Naive thymus-derived CD4-positive, alpha-beta T cell (primary cell): ENCODE results near the gene WIZ. TPM values are rescaled to one million over a fixed set of nuclear protein-coding genes. Genes with fewer than 3 reads are reported as not detected.

Experiments
- ATAC-seq: fragments of 150-1000 bp; cut with Tn5 transposase; 2 replicates; pipeline ENCODE4 v1.10.0; 2021; ENCODE audit warnings: mild to moderate bottlenecking, moderate library complexity
- CTCF ChIA-PET: fragments of 350-600 bp; sonication (Branson Sonifier 250); formaldehyde crosslinking; loops from one replicate; lab custom pipeline; 2021; ENCODE audit warnings: antibody characterized with exemption; lab: Charles Lee
- POLR2A ChIA-PET: fragments of 350-600 bp; sonication (Branson Sonifier 250); formaldehyde crosslinking; loops from one replicate; lab custom pipeline; 2021; ENCODE audit warnings: antibody characterized with exemption, inconsistent platforms; lab: Charles Lee
- DNase-seq, 9 donors: peaks; one replicate each; pipeline versions ENCODE4 v3.0.0 to v3.0.0-alpha.2; 2020 to 2022; ENCODE audit warnings: mixed read lengths in 1 of 9
- H3K27ac ChIP-seq: one replicate; pipeline ENCODE4 v1.7.0; 2013; ENCODE audit warnings: mild to moderate bottlenecking, low read depth, low read length, moderate library complexity
- H3K27me3 ChIP-seq, 2 donors: one replicate each; pipeline ENCODE4 v1.7.0; 2013; ENCODE audit warnings: low read length in 2 of 2, mild to moderate bottlenecking in 2 of 2, moderate library complexity in 2 of 2; ENCODE audit not compliant: control insufficient read depth in 2 of 2, insufficient read depth in 2 of 2
- H3K36me3 ChIP-seq, 3 experiments: 1 replicate in 2 of 3; 2 replicates in 1 of 3; pipeline ENCODE4 v1.7.0; 2013; ENCODE audit warnings: low read length in 3 of 3, mild to moderate bottlenecking in 3 of 3, moderate library complexity in 1 of 3; ENCODE audit not compliant: insufficient read depth in 3 of 3, control insufficient read depth in 2 of 3
- H3K4me1 ChIP-seq, 2 donors: one replicate each; pipeline ENCODE4 v1.7.0; 2013; ENCODE audit warnings: low read length in 2 of 2, mild to moderate bottlenecking in 2 of 2, moderate library complexity in 1 of 2; ENCODE audit not compliant: control insufficient read depth in 2 of 2, insufficient read depth in 2 of 2
- H3K4me3 ChIP-seq: 2 replicates; pipeline ENCODE4 v1.7.0; 2013; ENCODE audit warnings: mild to moderate bottlenecking, low read length
- H3K9me3 ChIP-seq, 3 experiments: 1 replicate in 2 of 3; 2 replicates in 1 of 3; pipeline ENCODE4 v1.7.0; 2013; ENCODE audit warnings: low read length in 3 of 3; ENCODE audit not compliant: control insufficient read depth in 2 of 3
- H3K27ac Mint-ChIP-seq, 9 donors: one replicate each; pipeline ENCODE4 v1.8.0; 2020 to 2022; ENCODE audit warnings: mixed read lengths in 9 of 9, mild to moderate bottlenecking in 8 of 9, moderate library complexity in 5 of 9, inconsistent platforms in 2 of 9
- H3K27me3 Mint-ChIP-seq, 5 donors: one replicate each; pipeline ENCODE4 v1.8.0; 2021 to 2022; ENCODE audit warnings: mixed read lengths in 5 of 5, mild to moderate bottlenecking in 1 of 5
- H3K36me3 Mint-ChIP-seq, 5 donors: one replicate each; pipeline ENCODE4 v1.8.0; 2020 to 2022; ENCODE audit warnings: mixed read lengths in 5 of 5, mild to moderate bottlenecking in 3 of 5, inconsistent platforms in 1 of 5
- H3K4me1 Mint-ChIP-seq, 7 donors: one replicate each; pipeline ENCODE4 v1.8.0; 2020 to 2022; ENCODE audit warnings: mixed read lengths in 7 of 7, mild to moderate bottlenecking in 3 of 7, inconsistent platforms in 1 of 7
- H3K4me3 Mint-ChIP-seq, 10 donors: one replicate each; pipeline ENCODE4 v1.8.0; 2020 to 2022; ENCODE audit warnings: mild to moderate bottlenecking in 10 of 10, mixed read lengths in 10 of 10, moderate library complexity in 6 of 10, inconsistent platforms in 2 of 10
- H3K9me3 Mint-ChIP-seq, 11 donors: one replicate each; pipeline ENCODE4 v1.8.0; 2020 to 2022; ENCODE audit warnings: mixed read lengths in 11 of 11, mild to moderate bottlenecking in 4 of 11, inconsistent platforms in 1 of 11, moderate library complexity in 1 of 11
- intact Hi-C, 2 donors: fragments of 100-400 bp; cut with micrococcal nuclease; formaldehyde crosslinking; loops; one replicate each; pipeline ENCODE4 v1.15.1; 2023
- polyA plus RNA-seq, 2 donors: library from polyadenylated mRNA; unstranded; fragments of 300-500 nt; fragmentation: Illumina TruSeq; gene quantifications; one replicate each; pipeline ENCODE4 v1.2.3, GENCODE V29; 2021
- total RNA-seq, 6 experiments: library from RNA in 5 of 6; stranded (reverse) in 5 of 6; gene quantifications; 1 replicate in 5 of 6; 2 replicates in 1 of 6; pipeline ENCODE4 v1.2.3 and lab custom pipeline; 2021 to 2026

WIZ gene
- total and polyA plus RNA-seq, 7 experiments from 2014 or later, result 0.91 to 34.9 (median 22.9) TPM

DNA sequence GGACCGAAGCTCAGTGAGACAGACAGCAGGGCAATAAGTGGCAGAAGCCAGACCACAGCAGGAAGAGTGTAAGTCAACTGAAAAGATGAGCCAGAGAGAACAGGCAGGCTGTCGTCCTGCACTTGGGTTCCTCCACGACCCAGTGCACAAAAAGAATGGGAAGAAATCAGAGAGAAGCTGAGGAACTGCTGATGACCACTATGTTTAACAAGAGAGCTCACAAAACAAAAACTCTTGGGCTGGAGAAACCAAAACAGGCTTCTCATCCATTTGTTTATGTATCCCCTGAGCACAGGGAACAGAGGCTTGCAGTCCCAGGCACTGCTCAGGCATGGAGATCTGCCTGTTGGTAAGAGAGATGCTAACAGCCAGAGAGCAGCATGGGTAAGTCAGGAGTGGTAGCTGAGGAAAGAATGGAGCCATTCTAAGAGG is 45.0 kb downstream of the WIZ start:
- no peaks in the 10 kb centered on the region for H3K27me3 Mint-ChIP-seq
- Histone ChIP-seq H3K36me3 (peaks cover 3 to 67% (median 7%) of the 10 kb centered on the region in 3 experiments), H3K4me1 (no peaks in the 10 kb centered on the region), H3K27ac (no peak overlapping the region), H3K9me3 (no peaks in the 10 kb centered on the region), H3K4me3 (no peak overlapping the region), H3K27me3 (no peaks in the 10 kb centered on the region)
- DNase-seq, result no peak
- no peak for ATAC-seq
- peaks cover 22 to 61% (median 52%) of the 10 kb centered on the region in 7 donors for H3K4me1 Mint-ChIP-seq
- H3K4me3 Mint-ChIP-seq, result peak overlapping the region in 4 of 10 donors; percentile 11 to 50 (median 30)
- peak overlapping the region in 8 of 9 donors; percentile 16 to 94 (median 68) for H3K27ac Mint-ChIP-seq
- POLR2A ChIA-PET, result interaction anchor here (0.8 kb wide), 1 partner anchor 14 kb away, joined by 3 read pairs; the partner anchor contains the start of gene AKAP8L
- peaks cover 0 to 35% (median 0%) of the 10 kb centered on the region in 5 donors for H3K36me3 Mint-ChIP-seq
- CTCF ChIA-PET, result interaction anchor here (0.9 to 1.5 kb wide), 2 partner anchors 12 to 152 kb away, joined by 3 read pairs; no protein-coding TSS in a partner anchor
- no peaks in the 10 kb centered on the region for H3K9me3 Mint-ChIP-seq
- intact Hi-C loops, result no loop called here

GRCh38 chr19:15404097-15404779 is 45.5 kb downstream of the WIZ start:
- Histone ChIP-seq H3K4me1 (no peaks in the 10 kb centered on the region), H3K27ac (no peak overlapping the region), H3K36me3 (peaks cover 2 to 67% (median 6%) of the 10 kb centered on the region in 3 experiments), H3K27me3 (no peaks in the 10 kb centered on the region), H3K4me3 (no peak overlapping the region), H3K9me3 (no peaks in the 10 kb centered on the region)
- intact Hi-C loops, result no loop called here
- ChIA-PET CTCF (interaction anchor here (1.5 kb wide), 1 partner anchor 12 kb away, joined by 3 read pairs; no protein-coding TSS in a partner anchor), POLR2A (no interaction called here)
- Mint-ChIP-seq H3K36me3 (peaks cover 0 to 36% (median 0%) of the 10 kb centered on the region in 5 donors), H3K27me3 (no peaks in the 10 kb centered on the region), H3K9me3 (no peaks in the 10 kb centered on the region), H3K4me3 (peak overlapping the region in 4 of 10 donors; percentile 11 to 50 (median 30)), H3K27ac (peak overlapping the region in 6 of 9 donors; percentile 0 to 94 (median 66)), H3K4me1 (peaks cover 18 to 56% (median 46%) of the 10 kb centered on the region in 7 donors)
- DNase-seq (no peak), ATAC-seq (no peak)

- no peaks in the 10 kb centered on the region for H3K27me3 ChIP-seq
- H3K9me3 ChIP-seq, result no peaks in the 10 kb centered on the region
- ChIA-PET CTCF (interaction anchor here (1.5 kb wide), 1 partner anchor 13 kb away, joined by 3 read pairs; no protein-coding TSS in a partner anchor), POLR2A (no interaction called here)
- intact Hi-C loops, result no loop called here
- H3K4me1 Mint-ChIP-seq, result peaks cover 17 to 45% (median 37%) of the 10 kb centered on the region in 7 donors
- no peaks in the 10 kb centered on the region for H3K4me1 ChIP-seq
- H3K27me3 Mint-ChIP-seq, result no peaks in the 10 kb centered on the region
- H3K9me3 Mint-ChIP-seq, result no peaks in the 10 kb centered on the region
- DNase-seq (no peak), ATAC-seq (no peak)
- H3K4me3 ChIP-seq, result no peak overlapping the region
- H3K4me3 Mint-ChIP-seq, result no peak overlapping the region
- peak overlapping the region in 1 of 9 donors; percentile 43 for H3K27ac Mint-ChIP-seq
- H3K36me3 Mint-ChIP-seq, result peaks cover 0 to 32% (median 0%) of the 10 kb centered on the region in 5 donors
- no peak overlapping the region for H3K27ac ChIP-seq
- peaks cover 0 to 70% (median 8%) of the 10 kb centered on the region in 3 experiments for H3K36me3 ChIP-seq
Observed at GRCh38 chr19:15403151-15403531, 46.6 kb downstream of the WIZ start.

DNA sequence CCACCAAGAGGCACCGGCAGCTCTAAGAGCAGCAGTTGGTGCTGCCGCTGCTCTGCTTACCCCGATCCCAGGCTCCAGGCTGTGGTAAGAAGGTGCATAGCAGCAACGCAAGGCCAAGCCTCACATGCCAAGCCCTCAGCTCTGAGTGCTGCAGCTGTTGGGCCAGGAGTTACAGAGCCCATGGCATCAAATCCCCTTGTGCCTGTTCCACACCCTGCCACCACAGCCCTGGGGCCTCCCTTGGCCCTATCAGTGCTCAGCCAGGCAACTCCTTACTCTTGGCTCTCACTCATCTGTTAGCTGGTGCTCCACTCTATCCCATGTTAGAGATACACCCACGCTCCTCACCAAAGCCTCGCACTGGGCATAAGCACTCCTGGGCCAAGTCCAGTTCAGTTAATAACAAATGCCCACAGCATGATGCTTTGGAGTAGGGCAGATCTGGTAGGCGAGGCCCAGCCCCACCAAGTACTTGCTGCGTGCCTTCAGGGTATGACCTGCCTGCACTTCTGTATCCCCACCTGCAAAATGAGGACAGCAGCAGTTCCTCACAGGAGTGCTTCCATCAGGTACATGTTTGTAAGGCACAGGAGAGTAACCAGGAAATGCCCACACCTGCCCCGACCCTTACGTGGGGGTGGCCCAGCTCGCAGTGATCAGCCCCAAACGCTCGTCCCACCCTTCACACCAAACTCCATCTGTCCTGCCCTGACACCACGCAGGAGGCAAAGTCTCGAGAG is 47.2 kb downstream of the WIZ start:
- POLR2A ChIA-PET, result no interaction called here
- no peak overlapping the region for H3K4me3 Mint-ChIP-seq

DNA sequence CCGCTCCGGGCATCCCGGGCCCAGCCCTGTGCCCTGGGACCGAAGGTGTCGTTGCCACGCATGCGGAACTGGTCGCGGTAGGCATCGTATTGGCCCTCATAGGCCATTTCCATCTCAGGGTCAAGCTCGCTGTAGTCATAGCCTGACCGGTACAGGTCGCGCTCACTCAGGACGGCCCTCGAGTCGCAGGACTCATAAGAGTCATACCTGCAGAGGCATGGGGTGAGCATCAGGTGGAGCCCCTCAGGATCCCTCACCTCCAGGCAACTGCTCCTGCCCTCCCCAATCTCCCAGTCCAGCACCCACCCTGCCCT is 48.4 kb downstream of the WIZ start:
- H3K36me3 Mint-ChIP-seq, result peaks cover 10 to 50% (median 10%) of the 10 kb centered on the region in 5 donors
- H3K27ac Mint-ChIP-seq, result no peak overlapping the region
- H3K27ac ChIP-seq, result no peak overlapping the region
- no peak for ATAC-seq
- no peaks in the 10 kb centered on the region for H3K27me3 Mint-ChIP-seq
- H3K9me3 Mint-ChIP-seq, result peaks cover 0 to 1% (median 0%) of the 10 kb centered on the region in 11 donors
- H3K4me1 Mint-ChIP-seq, result peaks cover 10 to 29% (median 24%) of the 10 kb centered on the region in 7 donors
- H3K9me3 ChIP-seq, result no peaks in the 10 kb centered on the region
- no peaks in the 10 kb centered on the region for H3K27me3 ChIP-seq
- CTCF ChIA-PET, result no interaction called here
- peaks cover 0 to 88% (median 15%) of the 10 kb centered on the region in 3 experiments for H3K36me3 ChIP-seq
- H3K4me1 ChIP-seq, result no peaks in the 10 kb centered on the region
- intact Hi-C loops, result no loop called here
- no peak overlapping the region for H3K4me3 ChIP-seq
- POLR2A ChIA-PET, result interaction anchor here (0.6 kb wide), 2 partner anchors 15 to 25 kb away, joined by 3 read pairs; no protein-coding TSS in a partner anchor
- H3K4me3 Mint-ChIP-seq, result no peak overlapping the region
- no peak for DNase-seq

More for the DNA sequence above, 47.2 kb downstream of the WIZ start:
- no peak for DNase-seq
- H3K4me3 ChIP-seq, result no peak overlapping the region
- Mint-ChIP-seq H3K36me3 (peaks cover under 1 to 38% (median 3%) of the 10 kb centered on the region in 5 donors), H3K4me1 (peaks cover 13 to 39% (median 31%) of the 10 kb centered on the region in 7 donors), H3K9me3 (no peaks in the 10 kb centered on the region), H3K27me3 (no peaks in the 10 kb centered on the region), H3K27ac (peak overlapping the region in 1 of 9 donors; percentile 19)
- intact Hi-C loops, result no loop called here
- no peaks in the 10 kb centered on the region for H3K9me3 ChIP-seq
- peaks cover 0 to 76% (median 11%) of the 10 kb centered on the region in 3 experiments for H3K36me3 ChIP-seq
- H3K27ac ChIP-seq, result no peak overlapping the region
- H3K4me1 ChIP-seq, result no peaks in the 10 kb centered on the region
- no peaks in the 10 kb centered on the region for H3K27me3 ChIP-seq
- CTCF ChIA-PET, result no interaction called here
- ATAC-seq, result no peak

GRCh38 chr19:15400521-15401396 is 49.0 kb downstream of the WIZ start:
- H3K27ac Mint-ChIP-seq, result no peak overlapping the region
- intact Hi-C loops, result no loop called here
- H3K4me3 Mint-ChIP-seq, result no peak overlapping the region
- ATAC-seq, result no peak
- Histone ChIP-seq H3K9me3 (no peaks in the 10 kb centered on the region), H3K36me3 (peaks cover 0 to 94% (median 15%) of the 10 kb centered on the region in 3 experiments), H3K27ac (no peak overlapping the region), H3K4me1 (no peaks in the 10 kb centered on the region), H3K4me3 (no peak overlapping the region), H3K27me3 (no peaks in the 10 kb centered on the region)
- H3K9me3 Mint-ChIP-seq, result peaks cover 0 to 1% (median 0%) of the 10 kb centered on the region in 11 donors
- POLR2A ChIA-PET, result interaction anchor here (0.6 kb wide), 2 partner anchors 15 to 25 kb away, joined by 3 read pairs; no protein-coding TSS in a partner anchor
- CTCF ChIA-PET, result no interaction called here
- peaks cover 14 to 51% (median 15%) of the 10 kb centered on the region in 5 donors for H3K36me3 Mint-ChIP-seq
- H3K4me1 Mint-ChIP-seq, result peaks cover 10 to 29% (median 20%) of the 10 kb centered on the region in 7 donors
- no peak for DNase-seq
- H3K27me3 Mint-ChIP-seq, result no peaks in the 10 kb centered on the region
